ENCODE measurements around the gene HPS5.
"Not testable (repeated sequence)": the region's sequence is repeated elsewhere in the genome, so short reads cannot be mapped to it uniquely, and the experiment has no call there.

Gene HPS5

GRCh38 chr11:18267335-18268133, 54.4 kb downstream of the HPS5 start:
- not testable (repeated sequence) for DNase-seq

DNA sequence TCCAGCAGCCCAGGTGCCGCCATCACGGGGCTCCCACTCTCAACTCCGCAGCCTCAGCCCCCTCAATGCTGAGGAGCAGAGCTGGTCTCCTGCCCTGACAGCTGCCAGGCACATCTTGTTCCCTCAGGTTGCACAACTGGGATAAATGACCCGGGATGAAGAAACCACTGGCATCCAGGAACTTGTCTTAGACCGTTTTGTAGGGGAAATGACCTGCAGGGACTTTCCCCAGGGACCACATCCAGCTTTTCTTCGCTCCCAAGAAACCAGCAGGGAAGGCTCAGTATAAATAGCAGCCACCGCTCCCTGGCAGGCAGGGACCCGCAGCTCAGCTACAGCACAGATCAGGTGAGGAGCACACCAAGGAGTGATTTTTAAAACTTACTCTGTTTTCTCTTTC, 56.0 kb downstream of the HPS5 start, which contains the start of gene SAA1:
SAA1 (plus strand) TSS at position 316 of the 400 bp plus-strand sequence. CDS start 624 bp downstream, outside the sequence.
- DNase-seq = no peak

DNA sequence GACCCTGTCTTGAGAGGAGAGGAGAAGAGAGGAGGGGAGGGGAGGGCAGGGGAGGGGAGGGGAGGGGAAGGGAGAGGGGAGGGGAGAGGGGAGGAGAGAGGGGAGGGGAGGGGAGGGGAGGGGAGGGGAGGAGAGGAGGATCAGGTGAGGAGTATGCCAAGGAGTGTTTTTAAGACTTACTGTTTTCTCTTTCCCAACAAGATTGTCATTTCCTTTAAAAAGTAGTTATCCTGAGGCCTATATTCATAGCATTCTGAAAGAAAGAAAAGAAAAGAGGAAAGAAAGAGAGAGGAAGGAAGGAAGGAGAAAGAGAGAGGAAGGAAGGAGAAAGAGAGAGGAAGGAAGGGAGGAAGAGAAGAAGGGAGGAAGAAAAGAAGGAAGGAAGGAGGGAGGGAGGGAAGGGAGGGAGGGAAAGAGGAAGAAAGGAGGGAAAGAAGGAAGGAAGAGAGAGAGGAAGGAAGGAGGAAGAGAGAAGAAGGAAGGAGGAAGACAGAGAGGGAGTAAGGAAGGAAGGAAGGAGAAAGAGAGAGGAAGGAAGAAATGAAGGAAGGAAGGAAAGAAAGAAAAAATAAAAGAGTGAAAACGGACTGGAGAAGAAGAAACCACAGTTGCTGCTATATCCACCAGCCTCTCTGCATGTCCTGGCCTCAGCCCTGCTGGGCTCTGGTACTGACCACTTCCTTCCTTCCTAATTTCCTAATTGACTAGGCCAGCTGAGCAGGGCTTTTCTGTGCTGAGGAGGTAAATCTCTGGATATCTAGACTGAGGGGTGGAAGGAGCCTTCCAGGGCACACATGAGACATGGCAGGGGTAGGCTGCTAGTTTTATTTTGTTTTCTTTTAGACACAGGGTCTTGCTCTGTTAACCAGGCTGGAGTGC, 57.0 kb downstream of the HPS5 start:
- DNase-seq = no peak

GRCh38 chr11:18264035-18264434, 57.9 kb downstream of the HPS5 start:
- DNase-seq = no peak

- DNase-seq = not testable (repeated sequence)
Measured at GRCh38 chr11:18262681-18263350, 59.1 kb downstream of the HPS5 start.

DNA sequence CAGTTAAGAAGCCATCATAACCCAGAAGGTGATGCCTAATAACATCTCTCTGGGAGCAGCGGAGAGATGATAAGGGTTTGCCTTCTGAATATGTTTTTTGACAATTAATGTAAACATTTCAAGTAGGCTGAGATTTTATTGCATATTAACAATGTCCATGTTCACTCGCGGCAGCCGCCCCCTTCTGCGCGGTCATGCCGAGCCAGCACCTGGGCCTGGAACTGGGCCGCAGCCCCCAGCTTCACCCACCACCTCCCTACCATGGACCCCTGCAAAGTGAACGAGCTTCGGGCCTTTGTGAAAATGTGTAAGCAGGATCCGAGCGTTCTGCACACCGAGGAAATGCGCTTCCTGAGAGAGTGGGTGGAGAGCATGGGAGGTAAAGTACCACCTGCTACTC, 60.2 kb downstream of the HPS5 start:
- DNase-seq = no peak

- no peak for DNase-seq
Measured at GRCh38 chr11:18259259-18259658, 62.7 kb downstream of the HPS5 start.

GRCh38 chr11:18254781-18255361, 67.1 kb downstream of the HPS5 start:
- no peak for DNase-seq

DNA sequence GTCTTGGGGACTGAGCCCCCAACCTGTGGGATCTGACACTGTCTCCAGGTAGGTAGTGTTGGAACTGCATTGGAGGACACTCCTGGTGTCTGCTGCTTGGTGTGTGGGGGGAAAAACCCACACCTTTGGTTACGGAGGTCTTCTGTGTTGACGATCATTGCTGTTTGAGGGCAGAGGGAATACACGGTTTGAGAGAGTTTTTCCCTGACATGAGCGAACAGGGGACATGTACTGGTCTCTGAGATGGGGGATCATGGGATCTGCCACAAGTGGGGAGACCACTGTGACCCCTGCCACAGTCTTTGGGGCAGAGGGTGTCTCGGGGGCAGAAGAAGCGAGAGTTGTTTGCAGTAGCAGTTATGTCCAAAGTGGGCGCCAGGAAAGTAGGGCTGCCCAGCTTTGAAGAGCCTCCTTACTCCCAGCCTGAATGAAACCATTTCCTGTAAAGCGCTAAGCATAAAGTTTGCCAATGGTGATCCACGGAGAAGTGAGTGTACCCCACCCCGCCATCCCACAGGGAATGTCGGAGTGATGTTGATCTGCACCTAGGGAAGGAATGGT, 68.1 kb downstream of the HPS5 start:
- no peak for DNase-seq

DNA sequence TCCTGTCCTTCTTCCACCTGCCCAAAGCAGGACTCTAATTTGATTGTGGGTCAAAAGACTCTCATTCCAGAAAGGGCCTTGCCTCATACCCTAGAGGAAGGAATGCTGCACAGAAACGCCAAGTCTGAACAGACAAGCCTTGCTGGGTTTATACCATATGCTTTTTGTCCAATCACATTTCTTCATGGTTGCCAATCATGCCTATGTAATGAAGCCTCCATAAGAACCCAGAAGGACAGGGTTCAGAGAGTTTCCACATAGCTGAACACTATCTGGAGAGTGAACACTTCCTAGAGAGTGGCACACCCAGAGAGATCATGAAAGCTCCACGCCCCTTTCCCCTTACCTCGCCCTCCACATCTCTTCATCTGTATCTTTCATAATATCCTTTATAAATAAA, 68.7 kb downstream of the HPS5 start:
- DNase-seq = peak; percentile 36

GRCh38 chr11:18248561-18248960, 73.4 kb downstream of the HPS5 start, which contains the start of gene SAA2:
Gene SAA2 (minus strand): TSS chr11:18248668. CDS start chr11:18248011, 657 bp downstream.
- DNase-seq = no peak

DNA sequence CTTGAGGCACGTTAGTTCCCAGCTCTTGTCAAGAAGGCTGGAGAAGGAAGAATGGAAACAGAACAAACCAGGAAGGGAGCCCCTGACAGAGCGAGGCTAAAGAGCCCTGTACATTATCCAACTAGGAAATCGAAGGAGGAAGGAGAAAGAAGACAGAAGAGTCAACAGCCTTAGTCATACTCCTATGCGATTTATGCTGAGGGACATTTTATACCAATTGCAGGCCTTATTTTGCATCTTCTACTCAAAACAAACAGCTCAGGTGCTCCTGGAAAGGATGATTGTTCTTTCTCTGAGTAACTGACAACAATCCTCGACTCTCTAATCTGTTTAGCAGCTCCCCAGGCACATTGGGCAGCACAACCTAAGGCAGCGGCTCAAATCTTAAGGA, 74.8 kb downstream of the HPS5 start:
- not testable (repeated sequence) for DNase-seq

- not testable (repeated sequence) for DNase-seq
Measured at GRCh38 chr11:18246379-18247190, 75.4 kb downstream of the HPS5 start.

DNA sequence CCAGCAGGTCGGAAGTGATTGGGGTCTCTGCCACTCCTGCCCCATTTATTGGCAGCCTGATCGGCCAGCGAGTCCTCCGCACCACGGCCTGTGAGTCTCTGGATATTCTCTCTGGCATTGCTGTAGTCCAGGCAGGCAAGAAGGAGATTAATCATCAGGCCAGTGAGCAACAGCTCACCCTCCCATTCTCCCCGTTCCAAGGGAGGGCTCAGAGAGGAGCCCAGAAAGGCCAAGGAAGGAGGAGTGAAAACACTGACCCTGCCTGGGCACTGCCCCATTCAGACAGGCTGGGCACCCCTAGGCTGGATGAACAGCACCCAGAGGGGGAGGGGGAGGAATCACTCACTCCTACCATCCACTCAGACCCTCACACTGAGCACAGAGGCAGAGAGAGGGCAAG, 76.5 kb downstream of the HPS5 start:
- DNase-seq = no peak

GRCh38 chr11:18243783-18244362, 78.1 kb downstream of the HPS5 start:
- peak; percentile 87 for DNase-seq

DNA sequence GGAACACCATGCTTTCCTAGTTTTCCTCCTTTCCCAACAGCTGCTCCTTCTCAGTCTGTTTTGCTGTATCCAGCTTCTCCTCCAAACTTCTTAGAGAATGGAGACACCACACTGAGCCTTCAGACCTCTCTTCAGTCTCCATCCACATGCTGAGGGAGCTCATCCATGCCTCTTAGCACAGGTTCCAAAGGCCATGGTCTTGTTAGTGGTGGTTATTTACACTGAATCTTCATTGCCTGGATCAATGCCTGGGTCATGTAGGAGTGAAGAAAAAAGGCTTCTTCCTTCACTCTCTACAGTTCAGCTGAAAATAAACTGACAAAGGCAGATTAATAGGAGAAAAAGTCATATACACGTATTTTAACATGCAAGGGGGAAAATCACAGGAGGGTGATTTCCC, 82.3 kb downstream of the HPS5 start:
- no peak for DNase-seq

DNA sequence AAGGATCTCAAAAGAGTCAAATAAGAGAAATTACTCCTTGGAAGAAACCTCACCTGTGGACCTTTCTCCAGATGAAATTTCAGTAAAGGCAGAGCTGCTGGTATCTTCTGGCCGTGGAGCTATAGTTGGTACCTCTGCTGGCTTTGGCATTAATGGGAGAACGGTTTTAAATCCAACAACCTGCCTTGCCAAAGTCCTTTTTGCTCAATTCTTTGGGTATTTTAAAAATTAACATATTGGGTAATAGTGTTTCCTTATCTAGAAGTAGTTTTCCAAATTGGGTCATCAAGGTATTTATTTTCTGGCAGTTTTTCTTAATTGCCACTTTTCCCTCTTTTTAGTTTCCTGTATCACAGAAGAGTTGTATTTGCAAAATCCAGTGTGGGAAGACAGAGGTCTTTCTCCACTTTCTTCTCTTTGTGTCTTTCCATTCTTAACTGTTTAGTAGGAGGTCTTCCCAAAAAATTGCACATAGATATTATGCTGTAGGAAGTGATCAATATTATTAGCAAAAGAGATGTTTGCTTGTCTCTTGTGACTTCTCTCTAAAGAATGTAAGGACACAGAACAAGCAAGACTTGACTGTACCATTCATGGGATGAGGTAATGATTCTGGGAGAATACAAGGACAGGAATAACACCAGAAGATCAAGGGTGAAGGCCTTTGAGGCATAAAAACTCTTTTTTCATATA, 85.1 kb downstream of the HPS5 start, which contains the start of gene SAA4:
SAA4 (minus strand) TSS at position 139 of the 693 bp plus-strand sequence. CDS start 876 bp downstream, outside the sequence.
- no peak for DNase-seq

GRCh38 chr11:18235394-18236334, 86.3 kb downstream of the HPS5 start:
- DNase-seq = no peak

- no peak for DNase-seq
Measured at GRCh38 chr11:18233912-18234311, 88.0 kb downstream of the HPS5 start.
